ENCODE results near the gene HSPA8.

Gene HSPA8

DNA sequence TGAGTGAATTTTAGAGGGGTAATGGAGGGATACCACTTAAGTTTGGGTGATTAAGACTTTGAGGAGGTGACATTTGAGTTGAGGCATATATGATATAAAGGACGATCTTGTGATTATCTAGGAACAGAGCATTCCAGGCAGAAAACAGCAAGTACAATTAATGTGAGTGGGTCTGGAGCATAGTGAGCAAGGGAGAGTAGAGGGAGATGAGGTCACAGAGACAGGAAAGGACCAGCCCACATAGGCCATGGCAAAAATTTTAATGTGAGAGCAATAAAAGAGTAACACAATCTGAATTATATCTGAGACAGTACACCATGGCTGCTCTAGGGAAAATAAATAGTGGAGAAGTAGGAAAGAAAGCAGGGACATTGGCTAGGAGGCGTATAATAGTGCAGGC, 14.5 kb upstream of the HSPA8 start:
- Histone ChIP-seq H3K4me1 (no peaks in the 10 kb centered on the region), H3K27me3 (no peaks in the 10 kb centered on the region), H3K4me3 (ENCODE audit: low read depth, low read length) (no peak overlapping the region), H3K36me3 (peaks cover 8% of the 10 kb centered on the region), H3K9me3 (no peaks in the 10 kb centered on the region)
- no peak for DNase-seq
- TF ChIP-seq, protein P1, sequence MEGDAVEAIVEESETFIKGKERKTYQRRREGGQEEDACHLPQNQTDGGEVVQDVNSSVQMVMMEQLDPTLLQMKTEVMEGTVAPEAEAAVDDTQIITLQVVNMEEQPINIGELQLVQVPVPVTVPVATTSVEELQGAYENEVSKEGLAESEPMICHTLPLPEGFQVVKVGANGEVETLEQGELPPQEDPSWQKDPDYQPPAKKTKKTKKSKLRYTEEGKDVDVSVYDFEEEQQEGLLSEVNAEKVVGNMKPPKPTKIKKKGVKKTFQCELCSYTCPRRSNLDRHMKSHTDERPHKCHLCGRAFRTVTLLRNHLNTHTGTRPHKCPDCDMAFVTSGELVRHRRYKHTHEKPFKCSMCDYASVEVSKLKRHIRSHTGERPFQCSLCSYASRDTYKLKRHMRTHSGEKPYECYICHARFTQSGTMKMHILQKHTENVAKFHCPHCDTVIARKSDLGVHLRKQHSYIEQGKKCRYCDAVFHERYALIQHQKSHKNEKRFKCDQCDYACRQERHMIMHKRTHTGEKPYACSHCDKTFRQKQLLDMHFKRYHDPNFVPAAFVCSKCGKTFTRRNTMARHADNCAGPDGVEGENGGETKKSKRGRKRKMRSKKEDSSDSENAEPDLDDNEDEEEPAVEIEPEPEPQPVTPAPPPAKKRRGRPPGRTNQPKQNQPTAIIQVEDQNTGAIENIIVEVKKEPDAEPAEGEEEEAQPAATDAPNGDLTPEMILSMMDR (IDR thresholded peaks at IDR 0.05; ENCODE audit: low read depth, low read length): no peak

DNA sequence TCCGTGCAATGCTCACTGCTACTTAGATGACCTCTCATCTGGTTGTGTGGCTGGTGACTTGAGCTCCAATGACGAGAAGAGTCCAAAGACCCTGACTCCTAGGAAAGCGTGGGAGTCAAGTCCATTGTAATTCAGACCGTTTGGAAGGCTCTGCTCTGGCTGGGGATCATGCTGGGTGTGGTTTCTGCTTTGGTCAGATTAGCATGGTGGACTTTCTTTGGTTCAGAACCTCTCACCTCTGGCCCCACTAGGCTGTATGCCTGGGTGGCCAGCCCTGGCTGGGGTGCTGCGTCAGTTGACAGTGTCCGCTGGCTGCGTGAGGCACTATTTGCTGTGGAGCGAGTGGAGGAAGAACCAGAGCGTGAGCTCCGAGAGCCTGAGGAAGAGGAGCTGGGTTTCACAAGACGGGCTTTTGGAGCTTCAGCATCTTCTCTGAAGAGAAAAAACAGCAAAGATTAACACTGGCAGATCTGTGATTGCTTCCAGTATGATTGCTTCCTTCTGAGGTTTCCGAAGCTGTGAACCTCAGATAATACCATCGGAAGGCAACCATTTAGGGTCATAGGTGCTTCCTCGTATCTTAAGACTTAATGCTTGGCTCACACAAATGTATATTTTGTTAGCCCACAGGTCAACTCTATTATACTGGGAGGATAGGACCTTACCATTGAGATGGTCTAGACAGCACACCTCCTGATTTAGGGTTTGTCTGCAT, 11.6 kb upstream of the HSPA8 start:
- Histone ChIP-seq H3K9me3 (no peaks in the 10 kb centered on the region), H3K4me3 (ENCODE audit: low read depth, low read length) (no peak overlapping the region), H3K27me3 (no peaks in the 10 kb centered on the region), H3K4me1 (no peaks in the 10 kb centered on the region), H3K36me3 (peaks cover 5% of the 10 kb centered on the region; the same call in 1 of the 2 replicates)
- DNase-seq: no peak
- TF ChIP-seq, protein P1 (IDR thresholded peaks at IDR 0.05; ENCODE audit: low read depth, low read length): no peak

DNA sequence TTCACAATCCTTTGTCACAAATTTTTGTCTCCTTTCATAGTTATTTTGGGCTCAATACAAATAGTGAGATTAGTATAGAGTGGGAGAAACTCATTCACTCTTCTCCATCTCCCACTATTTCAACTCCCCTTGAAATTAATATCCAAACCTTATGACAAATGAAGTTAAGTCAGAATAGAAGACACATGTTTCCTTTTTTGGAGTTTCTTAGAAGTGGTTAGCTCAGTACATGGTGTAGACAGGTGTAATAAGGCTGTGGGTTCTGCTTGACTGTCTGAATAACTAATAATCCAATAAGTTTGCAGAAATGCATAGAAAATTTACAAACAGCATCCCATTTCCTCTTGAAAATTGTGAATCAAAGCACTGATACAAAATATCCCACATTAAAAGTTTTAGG, 10.8 kb upstream of the HSPA8 start:
- TF ChIP-seq, protein P1 (IDR thresholded peaks at IDR 0.05; ENCODE audit: low read depth, low read length): no peak
- no peaks in the 10 kb centered on the region for H3K27me3 ChIP-seq
- H3K4me1 ChIP-seq: no peaks in the 10 kb centered on the region
- no peaks in the 10 kb centered on the region for H3K9me3 ChIP-seq
- H3K36me3 ChIP-seq: peaks cover 5% of the 10 kb centered on the region; the same call in 1 of the 2 replicates
- no peak overlapping the region for H3K4me3 ChIP-seq (ENCODE audit: low read depth, low read length)
- DNase-seq: no peak

DNA sequence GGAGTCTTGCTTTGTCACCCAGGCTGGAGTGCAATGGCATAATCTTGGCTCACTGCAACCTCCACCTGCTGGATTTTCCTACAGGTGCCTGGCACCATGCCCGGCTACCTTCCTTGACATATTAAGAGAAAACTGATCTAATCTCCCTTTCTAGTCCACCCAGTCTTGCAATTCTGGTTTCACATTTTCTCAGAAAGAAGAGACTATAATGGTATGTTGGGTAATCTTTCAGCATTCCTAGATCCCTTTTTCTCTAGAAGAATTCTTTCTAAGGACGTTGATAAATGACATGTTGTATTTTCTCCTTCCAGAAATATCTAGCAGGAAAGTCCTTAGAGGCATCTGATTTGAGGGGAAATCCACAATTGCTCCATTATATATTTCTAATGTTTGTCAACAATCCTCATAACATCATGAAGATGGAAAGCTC, 10.4 kb upstream of the HSPA8 start:
- TF ChIP-seq, protein P1 (IDR thresholded peaks at IDR 0.05; ENCODE audit: low read depth, low read length): no peak
- no peak overlapping the region for H3K4me3 ChIP-seq (ENCODE audit: low read depth, low read length)
- no peaks in the 10 kb centered on the region for H3K9me3 ChIP-seq
- H3K36me3 ChIP-seq: peaks cover 5% of the 10 kb centered on the region; the same call in 1 of the 2 replicates
- H3K27me3 ChIP-seq: no peaks in the 10 kb centered on the region
- DNase-seq: no peak
- H3K4me1 ChIP-seq: no peaks in the 10 kb centered on the region

DNA sequence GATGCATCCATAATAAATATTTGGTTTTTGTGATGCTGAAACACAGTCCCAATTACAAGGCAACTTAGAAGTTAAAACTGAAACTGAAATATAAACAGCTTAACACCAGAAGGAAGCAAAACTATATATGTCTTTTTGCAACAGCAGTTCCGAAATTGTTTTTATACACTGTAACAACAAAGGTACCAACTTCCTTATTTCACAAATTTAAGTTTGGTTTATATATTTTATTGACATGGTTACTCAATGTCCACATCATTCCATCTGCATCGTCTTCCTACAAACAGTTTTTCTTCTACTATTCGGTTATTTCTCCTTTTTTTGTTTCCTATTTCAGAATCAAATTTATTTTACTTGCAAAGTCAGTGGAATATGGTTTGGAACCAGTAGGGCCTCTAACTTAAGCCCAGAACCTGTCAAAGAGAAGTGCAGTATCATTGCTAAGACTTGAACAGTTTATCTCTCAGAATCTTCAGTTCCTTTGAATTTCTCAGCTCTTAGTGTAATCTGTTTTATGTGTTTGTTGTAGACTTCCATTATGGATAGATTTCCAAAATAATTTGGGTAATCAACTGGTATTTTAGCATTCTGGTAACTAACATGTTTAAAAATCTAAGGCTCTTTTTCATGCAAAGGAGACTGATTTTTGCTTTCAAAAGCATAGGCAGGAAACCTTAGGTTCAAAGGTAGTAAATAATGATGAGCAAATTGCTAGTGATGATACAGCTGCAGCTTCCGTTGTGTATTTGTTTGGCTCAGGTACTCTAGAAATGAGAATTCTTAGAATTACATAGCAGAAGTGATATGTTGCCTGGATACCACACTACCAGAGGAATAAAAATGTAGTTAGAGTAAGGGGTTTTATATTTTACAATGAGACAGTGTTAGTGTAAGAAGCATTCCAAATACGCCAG, 8.2 kb upstream of the HSPA8 start:
- Histone ChIP-seq H3K36me3 (peaks cover 5% of the 10 kb centered on the region; the same call in 1 of the 2 replicates), H3K4me1 (no peaks in the 10 kb centered on the region), H3K9me3 (no peaks in the 10 kb centered on the region), H3K4me3 (ENCODE audit: low read depth, low read length) (no peak overlapping the region), H3K27me3 (no peaks in the 10 kb centered on the region)
- TF ChIP-seq, protein P1 (IDR thresholded peaks at IDR 0.05; ENCODE audit: low read depth, low read length): no peak
- DNase-seq: no peak
